DMS 273 (cell line): ENCODE results near the gene KCTD16.

Experiments
- DNase-seq: peaks from one replicate; lab custom pipeline; 2025; ENCODE audit not compliant: unreplicated experiment; lab: John Stamatoyannopoulos, UW

The KCTD16 gene

DNA sequence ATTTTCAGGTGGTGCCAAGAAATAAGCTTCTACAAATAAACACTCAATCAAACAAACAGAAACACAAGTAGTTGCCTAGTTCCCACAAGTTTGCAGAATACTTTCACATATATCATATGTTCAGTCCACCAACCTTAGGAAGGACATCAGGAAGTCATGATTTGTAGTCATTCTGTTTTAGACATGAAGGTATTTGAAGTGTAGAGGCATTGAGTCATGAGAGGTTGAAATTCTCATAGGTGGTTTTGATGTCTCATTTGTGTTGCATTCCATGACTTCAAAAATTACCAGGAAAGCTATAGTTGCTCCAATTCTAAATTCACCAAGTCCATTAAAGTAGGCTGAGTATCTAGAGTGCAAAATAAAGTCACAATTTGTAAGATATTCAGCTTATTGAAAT lies 159.0 kb downstream of the KCTD16 start:
- DNase-seq, result no peak

DNA sequence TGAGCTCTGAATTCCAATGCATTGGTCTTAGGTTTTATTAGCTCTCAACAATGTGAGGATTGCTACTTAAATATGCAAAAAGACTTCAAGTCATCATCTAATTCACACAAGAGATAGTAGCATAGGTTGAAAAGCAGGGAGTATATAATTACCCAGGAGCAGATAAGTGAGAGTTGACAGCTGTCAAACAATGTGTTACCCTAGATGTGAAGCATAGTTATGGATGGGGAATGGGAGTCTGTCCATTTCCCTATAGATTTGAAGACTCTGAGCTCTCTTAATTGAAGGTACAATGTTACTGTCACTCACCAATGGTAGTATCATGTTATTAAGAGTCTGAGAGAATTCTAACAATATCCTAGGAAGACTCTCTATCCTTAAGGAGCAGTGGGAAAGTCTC lies 160.7 kb downstream of the KCTD16 start:
- DNase-seq, result no peak

DNA sequence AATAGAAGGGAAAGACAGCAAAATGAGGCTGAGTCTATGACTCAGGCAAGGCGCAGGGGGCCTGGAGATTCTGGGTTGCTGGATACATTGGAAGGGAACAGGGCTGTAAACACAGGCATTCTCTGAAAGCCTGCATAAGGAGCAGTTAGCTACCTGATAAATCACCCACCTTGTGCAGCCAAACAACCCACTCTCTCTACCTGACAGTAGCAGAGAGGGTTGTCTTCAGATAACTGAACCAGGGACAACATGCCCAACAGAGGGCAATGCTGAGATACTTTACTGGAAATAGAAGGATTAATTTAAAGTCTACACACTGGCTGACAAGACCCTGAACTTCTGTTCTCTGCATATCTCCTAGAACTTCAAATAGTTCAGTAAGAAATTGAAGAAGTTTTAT lies 161.6 kb downstream of the KCTD16 start:
- peak; percentile 9 for DNase-seq

DNA sequence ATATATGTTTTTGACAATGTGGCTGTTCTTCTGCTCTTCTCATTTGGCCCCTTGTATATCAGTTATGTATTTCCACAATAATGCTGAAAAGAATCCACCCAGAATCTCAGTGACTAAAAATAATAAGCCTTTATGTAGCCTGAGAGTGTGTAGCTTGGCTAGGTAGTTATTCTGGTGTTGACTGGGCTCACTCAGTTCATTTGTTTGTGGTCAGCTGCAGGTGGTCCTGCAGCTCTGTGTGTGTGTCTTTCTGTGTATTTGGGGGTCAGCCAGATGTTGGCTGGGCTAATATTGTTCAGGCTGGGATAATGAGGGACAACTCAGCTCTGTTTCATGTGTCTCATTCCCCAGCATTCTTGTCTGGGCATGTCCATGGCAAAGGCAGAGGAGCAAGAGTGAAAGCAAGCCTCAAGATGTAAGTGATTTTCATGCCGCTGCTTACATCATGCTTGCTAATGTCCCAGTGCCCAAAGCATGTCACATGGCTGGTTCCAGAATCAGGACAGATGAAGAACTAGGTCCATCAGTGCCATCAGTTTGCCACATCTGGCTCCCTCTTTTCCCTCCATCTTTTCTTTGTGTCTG lies 162.8 kb downstream of the KCTD16 start:
- DNase-seq, result no peak

DNA sequence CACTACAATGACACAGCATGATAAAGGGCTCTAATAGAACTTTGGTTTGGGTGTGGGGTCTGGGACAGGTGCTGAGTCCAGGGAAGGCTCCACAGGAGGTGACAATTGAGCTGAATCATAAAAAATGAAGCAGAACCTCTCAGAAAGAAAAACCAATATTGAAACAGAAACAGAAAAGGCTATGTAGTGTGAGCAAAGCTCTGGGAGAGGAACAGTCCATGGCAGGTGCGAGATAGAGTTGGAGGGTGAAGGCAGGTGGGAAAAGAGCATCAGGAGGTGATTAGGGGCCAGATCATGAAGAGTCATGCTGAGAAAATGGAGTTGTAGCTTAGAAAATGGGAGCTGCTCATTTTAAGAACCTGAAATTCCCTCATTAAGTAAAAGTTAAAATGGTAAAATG lies 164.9 kb downstream of the KCTD16 start:
- no peak for DNase-seq

DNA sequence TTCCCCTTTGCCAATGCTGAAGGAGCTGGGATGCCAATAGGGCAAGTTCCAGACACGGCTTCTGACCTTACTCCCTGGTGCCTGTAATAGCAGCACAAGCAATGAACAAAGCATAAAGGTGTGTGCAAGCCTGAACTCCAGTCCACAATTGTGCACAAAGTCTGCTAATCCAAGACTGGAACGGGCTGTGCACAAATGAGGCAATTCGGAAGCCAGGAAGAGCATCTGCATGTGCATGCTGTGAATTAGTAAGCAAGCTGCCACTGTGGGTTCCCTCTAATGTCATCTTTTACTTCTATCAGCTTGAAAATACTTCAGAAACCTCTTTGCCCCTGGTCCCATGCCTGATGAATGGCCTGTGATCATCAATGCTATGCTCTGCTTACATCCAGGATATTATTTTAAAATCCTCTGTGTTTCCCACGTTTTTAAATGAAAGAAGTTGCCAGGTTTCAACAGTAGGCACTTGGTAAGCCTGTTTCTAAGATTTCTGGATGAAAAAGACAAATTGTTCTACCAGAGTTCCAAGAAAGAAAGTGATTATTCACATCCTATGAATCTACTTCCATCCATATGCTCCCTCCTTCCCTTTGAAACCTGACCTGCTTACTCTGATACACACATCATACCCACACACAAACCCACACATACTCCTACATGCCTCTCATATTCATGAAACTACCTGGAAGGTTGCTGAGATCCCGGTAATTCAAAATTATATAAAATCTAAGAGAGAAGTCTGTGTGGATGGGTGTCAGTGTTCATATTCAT lies 165.7 kb downstream of the KCTD16 start:
- no peak for DNase-seq

DNA sequence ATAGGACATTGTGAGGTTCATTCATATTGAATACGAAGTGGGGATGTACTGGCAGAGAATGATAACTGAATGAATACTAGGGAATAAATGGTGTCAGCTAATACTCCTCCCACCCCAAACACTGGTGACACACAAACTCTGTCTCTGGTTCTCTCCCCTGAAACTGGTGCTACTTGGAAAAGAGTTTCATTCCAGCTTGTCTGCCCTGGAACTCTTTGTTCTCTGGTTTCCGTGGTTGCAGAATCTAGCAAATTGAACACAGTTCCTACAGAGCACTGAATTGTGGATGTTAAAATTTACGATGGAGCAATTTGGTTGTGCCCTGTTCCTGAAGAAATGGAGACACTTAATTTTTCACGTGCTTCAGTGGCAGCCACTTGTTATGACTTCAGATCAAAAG lies 181.7 kb downstream of the KCTD16 start:
- DNase-seq, result no peak

DNA sequence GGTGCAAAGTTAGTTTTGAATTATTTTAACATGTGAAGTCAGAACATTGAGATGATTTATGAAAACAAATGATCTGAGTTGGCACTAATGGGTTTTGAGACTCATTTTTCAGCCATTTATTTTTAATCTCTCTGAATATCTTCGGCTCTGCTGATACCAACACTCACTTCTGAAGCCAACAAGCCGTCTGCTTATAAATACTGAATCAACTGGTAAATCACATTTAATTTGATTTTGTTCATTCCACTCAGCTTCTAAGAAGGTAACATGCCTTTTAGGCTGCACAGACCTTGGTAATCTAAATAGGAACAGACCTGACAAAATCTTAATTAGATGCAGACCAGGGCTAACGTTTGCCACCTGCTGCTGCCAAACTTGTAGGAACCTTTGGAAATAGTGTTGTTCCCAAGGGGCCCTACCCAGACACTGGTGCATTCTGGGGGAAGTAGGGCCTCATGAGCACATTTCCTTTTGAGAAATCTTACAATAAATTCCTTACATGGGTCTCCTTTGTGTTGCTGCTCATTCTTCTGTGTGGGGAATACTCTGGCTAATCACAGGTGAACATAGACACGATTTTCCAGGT lies 182.2 kb downstream of the KCTD16 start:
- DNase-seq, result no peak

DNA sequence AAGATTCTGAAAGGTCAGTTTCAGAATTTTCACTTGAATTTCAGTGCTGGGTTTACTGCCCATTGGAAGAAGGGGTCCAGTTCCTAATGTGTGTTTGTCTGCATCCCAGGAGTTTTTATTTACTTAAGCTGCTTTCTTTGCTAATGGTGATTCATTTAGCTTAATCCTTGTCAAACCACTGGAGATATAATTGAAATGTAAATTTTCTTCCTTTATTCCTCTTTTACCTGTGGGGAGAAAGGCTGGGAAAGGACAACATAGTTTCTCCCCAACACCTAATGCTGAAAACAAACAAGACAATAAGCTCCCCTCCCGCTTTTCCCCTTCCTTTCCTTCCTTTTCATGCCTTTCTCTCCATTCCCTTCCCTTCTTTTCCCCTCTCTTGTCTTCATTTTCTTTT lies 185.8 kb downstream of the KCTD16 start:
- DNase-seq, result no peak

DNA sequence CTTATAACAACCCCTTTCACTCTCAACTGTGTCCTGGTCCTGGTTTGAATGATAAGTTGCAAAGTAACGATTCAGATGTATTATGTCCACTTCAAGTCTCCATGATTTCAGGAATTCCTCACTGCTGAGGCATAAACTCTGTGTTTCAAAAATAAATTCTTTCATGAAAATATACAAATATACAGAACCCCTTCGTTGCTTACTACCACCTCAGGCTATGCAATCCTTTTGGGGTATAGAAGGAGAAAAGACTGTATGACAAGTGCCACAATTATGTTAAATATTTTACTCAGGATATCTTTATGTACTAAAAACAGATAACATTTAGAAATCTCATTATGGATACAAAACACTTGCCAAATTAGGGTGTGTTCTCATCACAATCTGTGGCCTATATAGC lies 190.7 kb downstream of the KCTD16 start:
- no peak for DNase-seq

DNA sequence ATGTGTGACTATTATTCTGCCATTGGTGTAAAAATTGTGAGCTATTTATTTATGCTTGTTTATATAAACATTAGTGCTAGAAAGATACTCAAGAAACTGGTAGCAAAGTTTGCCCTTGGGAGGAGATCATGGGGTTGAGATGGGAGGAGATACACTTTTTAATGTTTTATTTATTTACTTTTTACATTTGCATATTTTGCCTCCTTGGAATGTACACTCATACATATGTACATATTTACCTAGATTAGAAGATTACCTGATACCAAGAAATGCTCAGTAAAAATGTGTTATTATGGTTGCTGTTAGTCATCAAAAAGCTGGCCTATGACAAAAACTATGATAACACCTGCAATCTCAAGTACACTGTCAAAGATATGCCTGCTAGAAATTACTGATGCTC lies 195.2 kb downstream of the KCTD16 start:
- no peak for DNase-seq

DNA sequence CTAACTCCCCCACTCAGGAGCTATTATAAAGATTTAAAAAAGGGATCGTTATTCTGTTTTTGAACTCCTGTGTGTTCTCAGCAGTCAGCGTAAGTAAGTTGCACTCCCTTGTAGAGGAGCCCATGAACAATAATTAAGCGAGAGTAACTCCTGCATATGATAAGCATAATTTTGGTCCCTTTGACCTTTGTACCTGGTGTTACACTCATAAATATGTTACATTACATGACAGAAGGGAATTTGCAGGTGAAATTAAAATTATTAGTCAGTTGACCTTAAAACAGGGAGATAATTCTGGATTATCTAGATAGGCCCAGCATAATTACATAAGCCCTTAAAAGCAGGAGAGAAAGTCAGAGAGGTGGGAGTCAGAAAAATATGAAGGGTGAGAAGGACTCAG lies 197.3 kb downstream of the KCTD16 start:
- DNase-seq, result no peak

DNA sequence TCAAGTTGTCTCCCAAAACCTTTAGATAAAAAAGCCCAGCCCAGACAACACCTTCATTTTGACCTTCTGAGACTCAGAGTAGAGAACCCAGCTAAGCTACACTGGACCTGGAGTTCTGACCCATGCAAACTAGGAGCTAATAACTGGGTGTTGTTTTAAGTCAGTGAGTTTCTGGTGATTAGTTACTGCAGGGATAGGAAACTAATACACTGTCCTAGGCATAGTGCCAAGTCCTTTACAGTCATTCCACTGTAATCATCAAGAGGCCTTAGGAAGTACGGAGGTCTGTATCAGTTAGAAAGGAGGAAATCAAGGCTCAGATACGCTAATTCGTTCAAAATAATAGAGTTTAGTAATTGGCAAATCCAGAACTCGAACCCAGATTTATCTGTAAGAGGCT lies 197.9 kb downstream of the KCTD16 start:
- DNase-seq, result no peak

DNA sequence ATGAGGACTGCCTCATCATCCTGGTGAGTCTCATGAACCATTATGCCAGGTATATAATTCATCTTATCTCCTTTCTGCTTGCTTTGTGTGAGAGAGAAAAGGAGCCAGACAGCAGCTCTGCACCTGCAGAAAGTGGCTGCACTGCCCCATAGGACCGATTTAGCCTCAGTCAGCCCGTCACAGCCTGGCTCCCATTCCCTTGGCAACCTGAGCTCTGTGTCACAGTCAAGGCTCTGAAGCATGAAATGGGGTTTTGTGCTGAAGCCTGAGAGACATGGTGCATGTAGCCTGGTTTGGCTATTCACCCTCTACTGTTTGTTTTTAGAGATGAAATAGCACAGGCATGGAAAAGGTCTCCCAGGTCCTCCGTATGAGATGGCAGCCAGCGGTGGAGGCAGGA lies 198.3 kb downstream of the KCTD16 start:
- no peak for DNase-seq

DNA sequence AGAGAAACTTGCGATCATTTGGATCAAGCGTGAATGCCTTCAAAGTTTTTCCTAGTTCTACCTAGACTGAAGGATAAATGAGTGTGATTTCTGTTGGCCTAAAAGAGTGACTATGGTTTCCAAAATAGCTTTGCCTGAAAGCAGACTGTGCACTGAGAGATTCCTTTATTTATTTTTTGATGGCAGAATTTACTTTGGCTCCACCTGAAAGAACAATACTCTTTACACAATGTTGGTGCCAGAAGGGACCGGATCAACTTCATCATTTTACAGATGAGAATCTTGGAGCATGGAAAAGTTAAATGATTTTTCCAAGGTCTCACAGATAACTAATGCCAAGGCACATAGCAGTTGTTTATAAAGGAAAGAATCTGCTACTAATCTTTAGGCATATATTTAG lies 199.6 kb downstream of the KCTD16 start:
- DNase-seq, result no peak

DNA sequence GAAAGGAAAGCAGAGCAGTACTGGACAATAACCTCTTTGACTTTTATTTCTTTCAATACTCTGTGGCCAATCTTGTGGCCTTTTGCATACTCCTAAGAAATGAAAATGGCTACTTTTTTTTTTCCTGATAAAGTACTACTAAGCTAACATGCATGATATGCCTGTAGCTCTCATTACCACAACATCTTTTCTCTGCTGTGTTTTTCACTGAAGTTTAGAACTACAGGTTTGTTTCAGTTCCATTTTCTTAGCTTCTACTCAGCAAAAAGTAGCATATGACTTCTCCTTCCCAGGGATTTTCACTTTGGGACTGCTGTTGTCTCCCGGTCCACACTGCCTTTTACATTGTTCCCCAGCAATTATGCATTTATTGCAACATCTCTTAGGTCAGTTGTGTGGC lies 204.0 kb downstream of the KCTD16 start:
- no peak for DNase-seq

DNA sequence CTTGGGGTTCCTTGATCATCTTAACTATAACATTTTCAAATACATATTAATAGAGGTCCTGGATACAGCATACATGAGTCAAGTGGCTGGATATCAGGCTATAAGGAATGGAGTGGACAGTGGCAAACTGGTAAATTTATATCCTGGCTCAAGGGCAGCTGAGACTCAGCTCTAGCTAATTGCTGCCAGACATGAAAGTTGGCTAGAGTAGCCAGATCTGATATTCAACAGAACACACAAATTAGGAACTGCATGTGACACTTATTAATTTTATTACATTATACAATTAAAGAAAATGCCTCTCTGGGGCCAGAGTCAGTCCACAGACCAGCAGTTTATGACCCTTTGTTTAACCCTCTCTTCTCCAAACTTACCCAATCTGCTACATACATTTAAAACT lies 206.5 kb downstream of the KCTD16 start:
- DNase-seq, result no peak

DNA sequence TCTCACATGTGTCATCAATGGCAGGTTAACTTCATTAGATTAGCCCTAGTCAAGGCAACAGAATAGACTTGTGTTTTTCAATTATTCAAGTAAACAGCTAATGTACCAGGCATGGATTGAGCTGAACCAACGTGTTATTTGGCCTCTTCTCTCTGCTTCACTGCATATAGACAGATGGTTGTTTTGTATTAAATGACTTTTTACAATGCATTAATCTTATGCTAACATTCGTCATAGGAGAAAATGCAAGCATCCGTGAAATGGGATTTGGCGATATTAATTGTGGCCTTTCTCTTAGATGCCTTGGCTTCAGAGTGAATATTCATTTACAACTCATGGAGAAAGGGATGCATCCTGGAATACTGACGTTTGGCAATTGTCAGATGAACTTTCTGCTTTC lies 208.0 kb downstream of the KCTD16 start:
- DNase-seq, result no peak

DNA sequence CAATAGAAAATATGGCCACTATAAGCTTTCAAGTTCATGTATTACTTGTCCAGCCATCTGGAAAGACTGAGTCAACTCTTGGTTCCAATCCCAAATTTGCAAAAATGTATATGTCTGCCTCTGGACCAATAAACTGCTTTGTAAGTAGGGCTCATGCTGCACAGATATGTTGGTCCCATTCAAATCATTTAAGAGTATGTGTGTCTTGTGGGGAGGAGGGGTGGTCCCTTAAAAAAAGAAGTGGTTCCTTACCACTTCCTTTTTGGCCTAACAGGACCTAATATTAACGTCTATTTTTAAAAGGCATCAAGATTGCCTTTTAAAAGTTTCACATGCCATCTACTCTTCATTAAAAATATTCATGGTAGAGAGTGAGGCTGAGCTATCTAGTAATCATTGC lies 214.9 kb downstream of the KCTD16 start:
- DNase-seq, result no peak

DNA sequence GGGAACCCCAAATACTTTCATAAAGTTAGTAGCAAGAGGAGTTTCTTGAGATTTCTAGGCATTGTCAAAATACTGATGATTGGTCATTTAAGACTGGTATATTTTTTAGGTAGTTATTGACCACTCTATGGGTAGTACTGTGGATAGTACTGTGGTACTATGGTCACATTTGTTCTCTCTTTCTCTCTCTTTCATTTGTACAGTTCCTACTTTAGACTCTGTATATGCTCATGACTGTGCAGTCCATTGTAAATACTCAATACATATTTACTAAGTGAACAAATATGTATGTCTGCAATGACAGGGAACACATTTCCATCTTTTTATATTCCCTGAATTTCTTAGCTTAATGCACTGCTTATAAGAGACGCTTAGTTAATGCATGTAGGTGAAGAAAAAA lies 215.6 kb downstream of the KCTD16 start:
- no peak for DNase-seq

DNA sequence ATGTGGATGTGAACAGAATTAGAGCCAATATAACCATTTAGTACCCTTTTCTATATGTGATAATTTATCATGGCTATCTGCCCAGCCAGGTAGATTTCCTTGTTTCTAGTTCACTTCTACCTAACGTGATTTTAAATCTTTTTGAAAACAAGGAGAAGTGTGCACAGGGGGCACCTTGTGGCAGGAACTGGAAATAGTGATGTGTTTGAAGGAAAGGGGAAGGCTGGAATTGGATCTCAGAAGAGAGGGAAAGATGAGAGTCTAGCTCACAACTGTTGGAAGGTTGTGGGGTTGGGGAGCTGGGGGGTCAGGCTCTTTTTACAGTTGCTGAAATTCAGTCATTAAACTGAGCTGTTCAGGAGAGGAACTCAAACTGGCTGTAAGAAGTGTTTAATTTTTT lies 219.5 kb downstream of the KCTD16 start:
- peak; percentile 34 for DNase-seq

DNA sequence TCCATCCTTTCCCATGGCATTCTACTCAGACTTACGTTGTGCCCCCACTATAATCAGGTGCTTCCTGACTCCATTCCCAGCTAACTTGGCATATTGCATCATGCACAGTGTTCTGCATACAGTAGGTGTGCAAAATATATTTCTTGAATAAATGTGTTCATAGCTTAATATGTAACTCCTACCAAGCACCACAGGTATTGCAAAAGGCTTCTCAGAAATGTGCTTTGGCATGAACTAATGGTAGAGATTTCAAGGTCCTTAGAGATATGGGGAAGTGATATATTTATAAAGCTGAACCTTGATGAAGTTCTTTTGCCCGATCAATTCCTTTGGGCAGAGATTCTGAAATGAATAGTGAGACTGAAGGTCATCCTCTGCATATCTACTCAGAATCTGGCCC lies 220.4 kb downstream of the KCTD16 start:
- DNase-seq, result no peak
